ENCODE measurements around the gene ZNF177. TPM values are rescaled to one million over a fixed set of nuclear protein-coding genes. Genes with fewer than 3 reads are reported as not detected.

The ZNF177 gene
- polyA plus RNA-seq, 1 donor, result 6.0 TPM

DNA sequence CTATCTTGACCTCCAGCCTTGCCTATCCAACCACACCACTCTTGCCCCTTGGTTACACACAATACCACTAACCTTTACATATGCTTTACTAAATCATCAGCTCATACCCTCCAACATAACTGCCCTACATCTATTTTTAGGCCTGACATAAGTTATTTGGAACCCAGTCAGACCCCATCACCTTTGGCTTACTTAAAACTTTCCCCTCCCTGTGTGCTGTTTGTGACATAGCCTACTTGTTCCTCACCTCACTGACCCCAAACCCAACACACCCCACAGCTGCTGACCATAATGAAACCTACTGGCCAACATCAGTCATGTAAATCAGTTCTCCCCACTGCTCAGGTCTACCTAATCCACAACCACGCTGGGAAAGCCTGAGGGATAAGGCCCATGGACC, 67.6 kb downstream of the ZNF177 start:
- DNase-seq, result no peak

DNA sequence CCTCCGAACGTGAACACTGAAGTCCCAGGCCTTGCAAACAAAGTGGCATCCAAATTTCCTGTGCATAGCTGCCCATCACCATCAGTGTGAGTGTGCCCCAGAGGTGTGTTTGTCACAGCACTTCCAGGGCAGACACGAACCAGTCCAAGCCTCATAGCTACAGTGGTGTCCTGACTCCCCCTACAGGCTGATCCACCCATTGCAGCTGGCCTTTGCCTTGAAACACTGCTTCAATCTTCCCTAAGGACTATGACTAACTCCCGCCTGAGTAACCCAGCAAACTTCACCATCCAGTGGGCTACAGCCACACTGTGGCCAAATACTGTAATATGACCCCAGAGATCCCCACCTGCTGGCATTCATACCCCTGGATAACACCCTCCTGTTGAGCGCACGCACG, 68.7 kb downstream of the ZNF177 start:
- DNase-seq, result no peak

Other genes with a start within 250 kb of the ZNF177 start
- gene OR7G1, start 247.2 kb upstream of the ZNF177 start, polyA plus RNA-seq (ENCODE audit: insufficient read length), result not detected
- gene OR7G3, start 236.1 kb upstream of the ZNF177 start, polyA plus RNA-seq (ENCODE audit: insufficient read length), result not detected
- 20.1 TPM for gene ZNF317, start 222.6 kb upstream of the ZNF177 start, polyA plus RNA-seq (ENCODE audit: insufficient read length)
- gene OR7D2, start 184.0 kb upstream of the ZNF177 start, polyA plus RNA-seq (ENCODE audit: insufficient read length), result 0.06 TPM
- gene OR7D4, start 143.4 kb upstream of the ZNF177 start, polyA plus RNA-seq (ENCODE audit: insufficient read length), result not detected
- not detected for gene OR7E24, start 112.1 kb upstream of the ZNF177 start, polyA plus RNA-seq (ENCODE audit: insufficient read length)
- gene ZNF699, start 53.2 kb upstream of the ZNF177 start, polyA plus RNA-seq (ENCODE audit: insufficient read length), result 3.7 TPM
- 26.8 TPM for gene ZNF559, start 38.8 kb upstream of the ZNF177 start, polyA plus RNA-seq (ENCODE audit: insufficient read length)
- 22.5 TPM for gene ZNF266, start 72.6 kb downstream of the ZNF177 start, polyA plus RNA-seq (ENCODE audit: insufficient read length)
- 0.53 TPM for gene ZNF560, start 135.6 kb downstream of the ZNF177 start, polyA plus RNA-seq (ENCODE audit: insufficient read length)
- 10.5 TPM for gene ZNF426, start 175.6 kb downstream of the ZNF177 start, polyA plus RNA-seq (ENCODE audit: insufficient read length)
- gene ZNF121, start 221.5 kb downstream of the ZNF177 start, polyA plus RNA-seq (ENCODE audit: insufficient read length), result 9.5 TPM